Heart right ventricle (tissue), 16 donors: ENCODE measurements around the gene AVPR2. TPM values are rescaled to one million over a fixed set of nuclear protein-coding genes. Genes with fewer than 3 reads are reported as not detected.

Source experiments
- ATAC-seq, 8 donors: fragments of 200-7000 bp; cut with Tn5 transposase; one replicate each; pipeline ENCODE4 v1.9.1; 2020; ENCODE audit warnings: mild to moderate bottlenecking in 8 of 8, moderate library complexity in 8 of 8, moderate number of reproducible peaks in 1 of 8
- DNase-seq, 2 donors: peaks; one replicate each; pipeline ENCODE4 v3.0.0-alpha.2; 2020
- H3K27ac ChIP-seq, 10 donors: fragments of 200-600 bp; sonication (generic) in 2 of 10; one replicate each; pipeline versions ENCODE4 v1.5.0 to v1.8.0; 2020 to 2022; ENCODE audit warnings: mild to moderate bottlenecking in 3 of 10
- H3K27me3 ChIP-seq, 7 donors: fragments of 200-600 bp; one replicate each; pipeline ENCODE4 v1.8.0; 2021 to 2022; ENCODE audit warnings: mild to moderate bottlenecking in 2 of 7
- H3K36me3 ChIP-seq, 9 donors: fragments of 200-600 bp; sonication (generic) in 1 of 9; one replicate each; pipeline versions ENCODE4 v1.5.0 to v1.8.0; 2020 to 2022; ENCODE audit warnings: mild to moderate bottlenecking in 2 of 9
- H3K4me1 ChIP-seq, 9 donors: fragments of 200-600 bp; sonication (generic) in 1 of 9; one replicate each; pipeline versions ENCODE4 v1.5.0 to v1.8.0; 2020 to 2022; ENCODE audit warnings: mild to moderate bottlenecking in 4 of 9
- H3K4me3 ChIP-seq, 10 donors: fragments of 200-600 bp; sonication (generic) in 2 of 10; one replicate each; pipeline versions ENCODE4 v1.5.0 to v1.8.0; 2020 to 2022; ENCODE audit warnings: mild to moderate bottlenecking in 7 of 10, moderate library complexity in 2 of 10
- H3K9me3 ChIP-seq, 11 donors: fragments of 200-600 bp in 10 of 11; sonication (generic) in 2 of 11; one replicate each; pipeline versions ENCODE4 v1.5.0 to v1.8.0; 2013 to 2022; ENCODE audit warnings: mild to moderate bottlenecking in 2 of 11, control low read depth in 1 of 11, moderate library complexity in 1 of 11
- WGBS, 2 donors: extraction: QIAGEN DNeasy Blood & Tissue Kit; methylation state at CpG; one replicate each; pipeline ENCODE4 v1.1.7; 2013; ENCODE audit warnings: inconsistent platforms in 1 of 2; 5-methylcytosine and 5-hydroxymethylcytosine counted together
- intact Hi-C, 10 donors: fragments of 100-400 bp; cut with DNase I; formaldehyde crosslinking; loops; one replicate each; pipeline versions ENCODE4 v1.11.1 to v1.14.2; 2022
- polyA plus RNA-seq, 2 donors: library from polyadenylated mRNA; stranded (reverse); fragments of 200-250 nt; gene quantifications; one replicate each; pipeline ENCODE4 v1.2.3, GENCODE V29; 2013
- total RNA-seq, 10 donors: library from RNA; stranded (reverse); fragmentation: NEBNext Ultra II Directional in 3 of 10; extraction: Animal tissue kit (Norgen Biotek cat#: 25700) in 3 of 10; gene quantifications; one replicate each; pipeline versions ENCODE4 v1.2.1 to v1.2.4, GENCODE V29; 2021 to 2023
- TF ChIP-seq, protein P1 (sequence below), 9 donors: fragments of 200-600 bp; sonication (generic) in 2 of 9; IDR thresholded peaks; one replicate each; pipeline versions ENCODE4 v1.5.0 to v1.8.0; 2021 to 2022; ENCODE audit warnings: antibody characterized with exemption in 9 of 9, mild to moderate bottlenecking in 5 of 9, moderate library complexity in 1 of 9
- donor health status: Arrhythmogenic right ventricular cardiomyopathy.
- donor health status: ischemic (EF 13 %, LVEDD 7.1; RV severe dilation, severe dysfunction).
- donor health status: healthy with polysubstance abuse.
- donor health status: DM: no; HTN: yes; CAD: no.
- donor health status: DM: no; HTN: no; CAD: no.
- donor health status: ischemic (EF 25% LVEDD 6.9; RV normal size, moderate dysfunction).
- donor health status: ischemic (EF 25% LVEDD 5.7; RV mildly dilated, moderate dysfunction).
- donor health status: healthy.
- donor health status: DM: yes; HTN: yes; CAD: no.
- donor health status: Ischemic cardiomyopathy.
- donor health status: ischemic (EF 35%, LVEDD 5.7; RV mildly dilated, moderate dysfunction).
- donor health status: nonischemic (EF 11% LVEDD 7.7; RV severe dilation, severe dysfunction).
- donor health status: DM: yes; HTN: yes; CAD: no.
- donor health status: PGD.
- donor health status: ischemic (EF 29% LVEDD 5.4; RV normal size, mild dysfunction).
- donor health status: nonischemic (EF 23%, LVEDD 6.1; RV moderate dilation, normal function).

AVPR2 gene
- total and polyA plus RNA-seq, 12 donors: 1.4 to 8.9 (median 2.4) TPM

DNA sequence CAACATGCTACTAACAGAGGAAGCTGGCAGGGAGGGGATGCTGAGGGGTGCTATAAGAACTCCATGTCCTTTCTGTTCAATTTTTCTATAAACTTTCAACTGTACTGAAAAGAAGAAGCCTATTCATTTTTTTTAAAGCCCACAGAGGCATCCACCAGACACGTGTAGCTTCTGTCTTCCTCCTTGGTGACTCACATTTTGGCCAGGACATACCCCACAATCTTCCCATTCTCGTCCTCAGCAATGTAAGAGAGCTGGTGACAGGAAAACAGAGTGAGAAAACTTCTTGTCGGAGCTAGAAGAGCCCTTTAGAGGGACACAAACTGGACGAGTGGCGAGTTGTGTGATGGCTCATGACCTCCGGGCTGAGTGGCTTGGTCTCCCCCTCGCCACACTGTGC is 29.3 kb downstream of the AVPR2 start:
- TF ChIP-seq, protein P1, sequence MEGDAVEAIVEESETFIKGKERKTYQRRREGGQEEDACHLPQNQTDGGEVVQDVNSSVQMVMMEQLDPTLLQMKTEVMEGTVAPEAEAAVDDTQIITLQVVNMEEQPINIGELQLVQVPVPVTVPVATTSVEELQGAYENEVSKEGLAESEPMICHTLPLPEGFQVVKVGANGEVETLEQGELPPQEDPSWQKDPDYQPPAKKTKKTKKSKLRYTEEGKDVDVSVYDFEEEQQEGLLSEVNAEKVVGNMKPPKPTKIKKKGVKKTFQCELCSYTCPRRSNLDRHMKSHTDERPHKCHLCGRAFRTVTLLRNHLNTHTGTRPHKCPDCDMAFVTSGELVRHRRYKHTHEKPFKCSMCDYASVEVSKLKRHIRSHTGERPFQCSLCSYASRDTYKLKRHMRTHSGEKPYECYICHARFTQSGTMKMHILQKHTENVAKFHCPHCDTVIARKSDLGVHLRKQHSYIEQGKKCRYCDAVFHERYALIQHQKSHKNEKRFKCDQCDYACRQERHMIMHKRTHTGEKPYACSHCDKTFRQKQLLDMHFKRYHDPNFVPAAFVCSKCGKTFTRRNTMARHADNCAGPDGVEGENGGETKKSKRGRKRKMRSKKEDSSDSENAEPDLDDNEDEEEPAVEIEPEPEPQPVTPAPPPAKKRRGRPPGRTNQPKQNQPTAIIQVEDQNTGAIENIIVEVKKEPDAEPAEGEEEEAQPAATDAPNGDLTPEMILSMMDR (IDR thresholded peaks at IDR 0.05): no peak
- intact Hi-C loops: no loop called here
- ATAC-seq: no peak
- peaks cover 0 to 40% (median 0%) of the 10 kb centered on the region in 9 donors for H3K36me3 ChIP-seq
- 22 to 27% methylated on average over 7 of the region's 7 CpGs for WGBS, 2 donors
- DNase-seq: no peak
- H3K4me1 ChIP-seq: peaks cover 0 to 33% (median 23%) of the 10 kb centered on the region in 9 donors
- peak overlapping the region; percentile 58 to 78 (median 71) for H3K4me3 ChIP-seq
- no peaks in the 10 kb centered on the region for H3K9me3 ChIP-seq
- H3K27me3 ChIP-seq: peaks cover 0 to 21% (median 0%) of the 10 kb centered on the region in 7 donors
- H3K27ac ChIP-seq: peak overlapping the region in 7 of 10 donors; percentile 72 to 82 (median 78)

DNA sequence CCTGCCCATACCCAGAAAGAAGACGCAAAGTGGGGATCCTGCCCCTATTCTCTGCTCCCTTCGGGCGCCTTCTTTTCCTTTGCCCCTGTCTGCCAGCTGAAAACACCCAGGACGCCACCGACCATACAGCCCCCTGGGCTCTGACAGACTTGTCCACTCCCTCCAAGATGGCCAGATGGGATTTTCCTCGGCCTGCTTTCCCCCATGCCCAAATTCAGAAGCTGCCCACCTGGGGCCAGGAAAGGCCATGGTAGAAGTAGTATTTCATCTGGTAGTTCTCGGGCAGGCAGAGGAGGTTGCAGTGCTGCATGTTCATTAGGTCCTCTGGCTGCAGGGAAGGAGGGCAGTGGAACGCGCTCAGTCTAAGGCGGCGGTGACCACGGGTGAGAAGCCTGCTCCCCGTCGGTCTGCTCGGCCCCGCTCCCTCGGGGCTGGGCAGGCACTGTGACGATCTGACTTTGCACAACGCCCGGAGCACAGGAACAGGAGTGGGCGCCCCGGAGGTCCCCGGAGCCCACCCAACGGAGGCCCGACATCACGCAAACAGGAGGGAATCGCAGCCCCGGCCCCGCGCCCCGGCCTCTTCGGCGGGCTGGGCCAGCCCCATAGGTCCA is 29.8 kb downstream of the AVPR2 start:
- H3K4me3 ChIP-seq: peak overlapping the region; percentile 58 to 78 (median 71)
- ATAC-seq: peak in 5 of 8 donors; percentile 1 to 14 (median 11)
- intact Hi-C loops: no loop called here
- peaks cover 0 to 40% (median 0%) of the 10 kb centered on the region in 9 donors for H3K36me3 ChIP-seq
- H3K27ac ChIP-seq: peak overlapping the region in 9 of 10 donors; percentile 70 to 82 (median 78)
- H3K9me3 ChIP-seq: no peaks in the 10 kb centered on the region
- peaks cover 0 to 28% (median 19%) of the 10 kb centered on the region in 9 donors for H3K4me1 ChIP-seq
- H3K27me3 ChIP-seq: peaks cover 0 to 21% (median 0%) of the 10 kb centered on the region in 7 donors
- DNase-seq: no peak
- 2 to 10% methylated on average over 18 to 32 of the region's 33 CpGs for WGBS, 2 donors
- TF ChIP-seq, protein P1 (IDR thresholded peaks at IDR 0.05): no peak

DNA sequence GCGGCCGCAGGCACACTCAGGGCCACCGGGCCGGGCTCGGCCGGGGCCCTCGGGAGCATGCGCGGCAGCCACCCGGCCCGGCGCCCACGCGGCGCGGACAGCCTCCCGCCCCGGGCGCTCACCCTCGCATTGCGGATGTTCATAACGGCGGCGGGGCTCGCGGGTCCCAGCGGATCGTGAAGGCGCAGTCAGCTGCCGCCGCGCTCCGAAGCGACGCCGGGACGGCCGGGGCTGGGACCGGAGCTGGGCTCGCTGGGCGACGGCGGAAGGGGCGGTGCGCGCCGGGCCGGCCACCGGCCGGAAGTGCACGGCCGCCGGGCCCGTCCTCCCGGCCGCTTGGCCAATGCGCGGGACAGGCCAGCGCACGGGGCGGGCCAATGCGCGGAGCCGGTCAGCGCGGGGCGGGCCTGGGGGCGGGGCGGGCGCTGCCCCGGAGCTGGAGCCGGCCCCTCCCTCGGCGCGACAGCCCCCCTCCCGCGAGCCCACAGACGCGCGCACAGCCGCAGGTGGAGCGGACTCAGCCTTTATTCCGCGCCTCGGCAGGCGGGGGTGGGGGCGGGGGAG is 30.4 kb downstream of the AVPR2 start, which contains the start of gene NAA10:
Gene NAA10, minus strand, starts transcription at position 276 of the 564 bp plus-strand sequence. Its CDS starts 133 bp downstream, at position 143.
- H3K27ac ChIP-seq: peak within 1 kb of the TSS in 9 of 10 donors; percentile 70 to 82 (median 78)
- peaks cover 0 to 37% (median 0%) of the 10 kb centered on the region in 9 donors for H3K36me3 ChIP-seq
- 0% methylated on average over 7 to 56 of the region's 87 CpGs for WGBS, 2 donors
- H3K27me3 ChIP-seq: peaks cover 0 to 23% (median 0%) of the 10 kb centered on the region in 7 donors
- peak; percentile 54 to 75 for DNase-seq
- peak within 1 kb of the TSS; percentile 58 to 78 (median 71) for H3K4me3 ChIP-seq
- TF ChIP-seq, protein P1 (IDR thresholded peaks at IDR 0.05): no peak
- peak; percentile 92 to 98 (median 96) for ATAC-seq
- no peaks in the 10 kb centered on the region for H3K9me3 ChIP-seq
- H3K4me1 ChIP-seq: peaks cover 0 to 24% (median 15%) of the 10 kb centered on the region in 9 donors
- intact Hi-C loops: no loop called here

DNA sequence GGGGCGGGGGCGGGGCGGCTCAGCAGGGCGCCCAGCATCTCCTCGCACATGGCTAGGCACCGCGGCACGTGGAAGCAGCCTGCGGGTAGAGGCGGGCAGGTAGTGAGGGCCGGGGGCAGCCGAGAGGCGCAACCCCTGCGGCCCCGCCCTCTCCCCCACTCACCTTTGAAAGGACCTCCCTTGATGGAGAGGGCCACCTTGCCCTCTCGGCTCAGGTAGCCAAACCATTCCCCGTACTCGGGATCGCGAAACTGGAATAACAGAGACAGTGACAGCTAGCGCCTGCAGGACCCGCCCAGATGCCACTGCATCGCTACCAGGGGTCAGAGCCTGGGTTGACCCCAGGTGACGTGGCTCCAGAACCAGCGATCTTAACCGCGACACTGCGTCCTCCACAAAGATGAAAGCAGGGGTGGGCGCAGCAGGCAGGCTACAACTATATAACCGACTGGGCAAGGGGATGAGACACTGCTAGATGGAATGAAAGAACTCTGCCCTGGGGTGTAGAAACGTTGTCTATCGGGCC is 30.9 kb downstream of the AVPR2 start:
- WGBS, 2 donors: 14 to 28% methylated on average over 16 to 28 of the region's 32 CpGs
- no peak for DNase-seq
- intact Hi-C loops: no loop called here
- H3K4me3 ChIP-seq: peak overlapping the region; percentile 10 to 78 (median 67)
- peaks cover 0 to 21% (median 15%) of the 10 kb centered on the region in 9 donors for H3K4me1 ChIP-seq
- no peaks in the 10 kb centered on the region for H3K9me3 ChIP-seq
- ATAC-seq: peak in 1 of 8 donors; percentile 11
- H3K36me3 ChIP-seq: peaks cover 0 to 31% (median 0%) of the 10 kb centered on the region in 9 donors
- peaks cover 0 to 28% (median 0%) of the 10 kb centered on the region in 7 donors for H3K27me3 ChIP-seq
- peak overlapping the region in 5 of 10 donors; percentile 39 to 80 (median 58) for H3K27ac ChIP-seq
- TF ChIP-seq, protein P1 (IDR thresholded peaks at IDR 0.05): no peak
